Lower lobe of right lung (tissue), 2 donors: ENCODE results near the gene RGS6. TPM values are rescaled to one million over a fixed set of nuclear protein-coding genes. Genes with fewer than 3 reads are reported as not detected.

Experiments used
- ATAC-seq, 2 donors: fragments of 200-7000 bp; cut with Tn5 transposase; one replicate each; pipeline ENCODE4 v1.9.1; 2020 to 2022; ENCODE audit warnings: mild to moderate bottlenecking in 2 of 2, moderate library complexity in 2 of 2
- DNase-seq: peaks from one replicate; pipeline ENCODE4 v3.0.0-alpha.2; 2020
- H3K27ac ChIP-seq: fragments of 200-600 bp; one replicate; pipeline ENCODE4 v1.8.0; 2022
- H3K27me3 ChIP-seq: fragments of 200-600 bp; one replicate; pipeline ENCODE4 v1.8.0; 2022; ENCODE audit warnings: low read depth
- H3K36me3 ChIP-seq: fragments of 200-600 bp; one replicate; pipeline ENCODE4 v1.8.0; 2022; ENCODE audit warnings: mild to moderate bottlenecking
- H3K4me1 ChIP-seq: fragments of 200-600 bp; one replicate; pipeline ENCODE4 v1.8.0; 2022
- H3K4me3 ChIP-seq: fragments of 200-600 bp; one replicate; pipeline ENCODE4 v1.8.0; 2022; ENCODE audit warnings: mild to moderate bottlenecking
- H3K9me3 ChIP-seq: fragments of 200-600 bp; one replicate; pipeline ENCODE4 v1.8.0; 2022
- intact Hi-C: fragments of 100-400 bp; cut with DNase I; formaldehyde crosslinking; loops from one replicate; pipeline ENCODE4 v1.11.0; 2022
- total RNA-seq: library from RNA; stranded (reverse); fragmentation: NEBNext Ultra II Directional; extraction: Animal tissue kit (Norgen Biotek cat#: 25700); gene quantifications from one replicate; pipeline ENCODE4 v1.2.1, GENCODE V29; 2021
- TF ChIP-seq, protein P1 (sequence below): fragments of 200-600 bp; IDR thresholded peaks from one replicate; pipeline ENCODE4 v1.8.0; 2022; ENCODE audit warnings: antibody characterized with exemption, mild to moderate bottlenecking
- donor health status: DM: no; HTN: yes; CAD: no; lungs with severe emphysema.

Gene RGS6
- total RNA-seq, 1 donor from 2014 or later = 2.5 TPM

DNA sequence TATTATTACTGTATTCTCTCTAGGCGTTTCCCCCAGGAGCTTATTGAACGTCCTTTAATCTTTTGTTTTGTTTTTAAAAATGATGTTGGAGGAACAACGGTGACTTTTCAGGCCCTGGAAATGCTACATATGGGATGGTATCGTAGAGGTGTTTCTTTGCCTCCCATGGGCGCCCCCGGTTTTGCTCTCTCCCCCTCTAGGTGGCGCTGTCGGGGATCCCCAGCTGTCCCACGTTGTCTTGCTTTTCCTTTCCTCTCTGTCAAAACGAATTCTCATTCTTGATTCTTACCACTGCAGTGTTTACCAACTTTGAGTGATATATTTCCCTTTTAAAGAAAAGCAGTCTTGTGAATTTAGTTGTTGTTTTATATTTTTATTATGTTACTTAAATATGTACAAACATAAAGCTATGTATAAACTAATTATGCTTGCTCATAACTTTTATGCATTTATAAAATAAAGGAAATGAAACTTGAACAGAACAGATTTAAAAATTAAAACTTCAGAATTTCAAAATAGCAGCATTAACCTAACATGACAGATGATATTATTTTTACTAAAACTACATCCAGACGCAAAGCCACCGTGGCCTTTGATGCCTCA is 171.9 kb downstream of the RGS6 start:
- Histone ChIP-seq H3K36me3 (no peaks in the 10 kb centered on the region), H3K4me1 (no peaks in the 10 kb centered on the region), H3K9me3 (no peaks in the 10 kb centered on the region), H3K27ac (no peak overlapping the region), H3K27me3 (no peaks in the 10 kb centered on the region), H3K4me3 (no peak overlapping the region)
- TF ChIP-seq, protein P1, sequence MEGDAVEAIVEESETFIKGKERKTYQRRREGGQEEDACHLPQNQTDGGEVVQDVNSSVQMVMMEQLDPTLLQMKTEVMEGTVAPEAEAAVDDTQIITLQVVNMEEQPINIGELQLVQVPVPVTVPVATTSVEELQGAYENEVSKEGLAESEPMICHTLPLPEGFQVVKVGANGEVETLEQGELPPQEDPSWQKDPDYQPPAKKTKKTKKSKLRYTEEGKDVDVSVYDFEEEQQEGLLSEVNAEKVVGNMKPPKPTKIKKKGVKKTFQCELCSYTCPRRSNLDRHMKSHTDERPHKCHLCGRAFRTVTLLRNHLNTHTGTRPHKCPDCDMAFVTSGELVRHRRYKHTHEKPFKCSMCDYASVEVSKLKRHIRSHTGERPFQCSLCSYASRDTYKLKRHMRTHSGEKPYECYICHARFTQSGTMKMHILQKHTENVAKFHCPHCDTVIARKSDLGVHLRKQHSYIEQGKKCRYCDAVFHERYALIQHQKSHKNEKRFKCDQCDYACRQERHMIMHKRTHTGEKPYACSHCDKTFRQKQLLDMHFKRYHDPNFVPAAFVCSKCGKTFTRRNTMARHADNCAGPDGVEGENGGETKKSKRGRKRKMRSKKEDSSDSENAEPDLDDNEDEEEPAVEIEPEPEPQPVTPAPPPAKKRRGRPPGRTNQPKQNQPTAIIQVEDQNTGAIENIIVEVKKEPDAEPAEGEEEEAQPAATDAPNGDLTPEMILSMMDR = peak; percentile 56
- peak in 1 of 2 donors; percentile 52 for ATAC-seq
- peak; percentile 49 for DNase-seq
- intact Hi-C loops = no loop called here

DNA sequence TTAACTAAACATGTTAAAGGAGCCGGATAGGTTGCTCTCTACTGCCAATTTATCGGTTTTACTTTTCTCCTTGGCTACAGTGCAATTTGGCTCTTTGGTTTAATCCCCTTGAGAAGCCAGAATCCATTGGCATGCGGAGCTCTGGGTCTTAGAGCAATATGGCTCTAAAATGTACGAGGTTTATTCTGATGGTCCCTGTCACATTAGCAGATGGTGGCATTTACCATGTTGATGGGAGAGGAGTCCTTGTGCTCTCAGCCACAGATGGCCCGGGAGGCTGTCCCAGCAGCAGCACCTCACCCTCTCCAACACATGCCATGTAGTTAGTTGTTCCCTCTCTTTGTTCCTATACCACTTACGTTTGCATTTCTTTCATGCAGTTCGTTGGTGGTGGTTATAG is 179.7 kb downstream of the RGS6 start:
- no peak overlapping the region for H3K4me3 ChIP-seq
- no peak overlapping the region for H3K27ac ChIP-seq
- H3K27me3 ChIP-seq = no peaks in the 10 kb centered on the region
- ATAC-seq (no peak), DNase-seq (no peak)
- no peaks in the 10 kb centered on the region for H3K36me3 ChIP-seq
- intact Hi-C loops = no loop called here
- H3K9me3 ChIP-seq = no peaks in the 10 kb centered on the region
- H3K4me1 ChIP-seq = no peaks in the 10 kb centered on the region
- TF ChIP-seq, protein P1 = no peak

DNA sequence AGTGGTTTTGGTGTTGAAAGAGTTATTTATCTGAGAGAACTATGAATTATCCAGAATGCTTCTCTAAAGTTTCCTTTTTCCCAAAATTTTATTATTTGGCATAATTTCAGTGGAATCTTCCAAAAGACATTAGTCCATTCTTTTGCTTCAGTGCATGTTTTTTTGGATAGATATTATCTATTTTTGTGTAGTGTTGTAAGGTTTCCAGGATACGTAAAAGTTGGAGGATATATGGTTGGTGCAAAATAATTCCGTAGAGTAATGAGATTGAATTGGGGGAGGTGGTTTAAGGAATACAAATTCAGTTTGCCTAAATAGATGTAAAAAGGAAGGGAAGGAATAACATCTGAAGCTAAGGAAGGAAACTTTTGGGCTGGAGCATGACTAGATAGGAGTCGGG is 186.6 kb downstream of the RGS6 start:
- Histone ChIP-seq H3K4me1 (no peaks in the 10 kb centered on the region), H3K27me3 (no peaks in the 10 kb centered on the region), H3K27ac (no peak overlapping the region), H3K4me3 (no peak overlapping the region), H3K36me3 (no peaks in the 10 kb centered on the region), H3K9me3 (no peaks in the 10 kb centered on the region)
- TF ChIP-seq, protein P1 = no peak
- no peak for ATAC-seq
- no peak for DNase-seq
- intact Hi-C loops = no loop called here

DNA sequence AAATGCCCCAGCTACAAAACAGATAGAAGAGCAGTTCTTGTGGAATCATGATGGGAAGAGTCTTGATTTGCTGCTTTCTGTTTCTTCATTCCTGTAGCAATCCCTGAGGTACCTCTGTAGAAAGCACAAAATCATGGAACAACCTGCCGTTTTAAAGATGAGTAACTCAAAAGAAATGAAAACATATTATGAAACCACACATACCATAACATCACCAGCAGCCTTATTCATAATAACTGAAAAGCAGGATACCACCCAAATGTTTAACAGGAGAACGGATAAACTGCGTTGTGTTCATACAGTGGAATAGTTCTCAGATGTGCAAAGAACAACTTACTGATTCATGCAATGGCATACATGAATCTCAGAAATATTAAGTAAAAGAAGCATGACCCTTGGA is 188.1 kb downstream of the RGS6 start:
- Histone ChIP-seq H3K4me1 (no peaks in the 10 kb centered on the region), H3K27ac (no peak overlapping the region), H3K9me3 (no peaks in the 10 kb centered on the region), H3K4me3 (no peak overlapping the region), H3K27me3 (no peaks in the 10 kb centered on the region), H3K36me3 (no peaks in the 10 kb centered on the region)
- ATAC-seq (no peak), DNase-seq (no peak)
- intact Hi-C loops = no loop called here
- TF ChIP-seq, protein P1 = no peak

DNA sequence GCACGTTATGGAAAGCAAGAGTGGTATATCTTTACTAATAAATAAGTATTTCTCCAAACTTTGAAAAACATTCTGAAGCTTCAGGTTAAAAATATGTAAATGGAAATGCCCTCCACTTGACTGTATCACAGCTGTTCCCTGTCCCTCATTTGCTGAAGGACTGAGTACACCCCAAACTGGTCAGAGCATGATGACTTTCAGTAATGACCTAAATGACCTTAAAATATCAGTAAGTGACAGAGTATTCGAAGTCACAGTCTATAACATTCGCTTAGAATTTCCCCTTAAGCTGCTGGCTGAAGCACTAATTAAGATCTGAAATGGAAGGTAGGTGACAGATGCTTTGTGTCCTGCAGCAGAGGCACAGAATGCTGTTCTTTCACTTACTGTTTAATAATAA is 191.5 kb downstream of the RGS6 start:
- H3K36me3 ChIP-seq = no peaks in the 10 kb centered on the region
- intact Hi-C loops = no loop called here
- ATAC-seq (no peak), DNase-seq (no peak)
- H3K4me1 ChIP-seq = peaks cover 6% of the 10 kb centered on the region
- no peaks in the 10 kb centered on the region for H3K27me3 ChIP-seq
- no peak overlapping the region for H3K27ac ChIP-seq
- no peak overlapping the region for H3K4me3 ChIP-seq
- TF ChIP-seq, protein P1 = no peak
- no peaks in the 10 kb centered on the region for H3K9me3 ChIP-seq

DNA sequence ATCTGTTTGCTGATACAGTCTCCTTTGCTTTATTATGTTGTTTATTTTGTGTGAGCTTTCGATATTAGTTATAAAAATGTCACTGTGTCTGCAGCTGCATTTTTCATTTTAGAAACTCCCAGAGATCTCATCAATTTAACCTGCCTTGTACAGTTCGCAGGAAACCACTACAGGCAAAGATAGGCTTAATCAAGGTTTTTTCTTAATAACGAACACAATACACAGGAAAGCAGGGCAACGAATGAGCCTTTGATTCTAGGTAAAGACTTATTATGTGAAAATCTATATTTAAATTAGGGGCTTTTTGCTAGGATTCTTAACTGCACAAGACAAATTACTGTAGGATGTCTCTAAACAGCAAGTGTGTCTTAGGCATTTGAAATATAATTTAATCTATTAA is 191.9 kb downstream of the RGS6 start:
- Histone ChIP-seq H3K4me1 (peaks cover 10% of the 10 kb centered on the region), H3K9me3 (no peaks in the 10 kb centered on the region), H3K4me3 (no peak overlapping the region), H3K36me3 (no peaks in the 10 kb centered on the region), H3K27ac (no peak overlapping the region), H3K27me3 (no peaks in the 10 kb centered on the region)
- intact Hi-C loops = no loop called here
- TF ChIP-seq, protein P1 = no peak
- ATAC-seq = no peak
- no peak for DNase-seq
